A673 (cell line): Measurements from ENCODE around the gene EPAS1.

Source experiments
- CTCF ChIP-seq: fragments of 300-800, 200-600 bp; sonication (generic); conservative IDR thresholded peaks from 2 replicates; pipeline ENCODE4 v1.5.1; 2017; ENCODE audit warnings: low read depth, mild to moderate bottlenecking, antibody characterized with exemption, low read length, moderate library complexity, mixed read lengths
- EZH2 ChIP-seq: fragments of 200-600 bp; sonication (generic); IDR thresholded peaks from 2 replicates; pipeline ENCODE4 v1.6.1; 2017; ENCODE audit warnings: borderline replicate concordance, low read depth, mild to moderate bottlenecking, mixed read lengths, antibody characterized with exemption, low read length; ENCODE audit not compliant: poor library complexity, severe bottlenecking

DNA sequence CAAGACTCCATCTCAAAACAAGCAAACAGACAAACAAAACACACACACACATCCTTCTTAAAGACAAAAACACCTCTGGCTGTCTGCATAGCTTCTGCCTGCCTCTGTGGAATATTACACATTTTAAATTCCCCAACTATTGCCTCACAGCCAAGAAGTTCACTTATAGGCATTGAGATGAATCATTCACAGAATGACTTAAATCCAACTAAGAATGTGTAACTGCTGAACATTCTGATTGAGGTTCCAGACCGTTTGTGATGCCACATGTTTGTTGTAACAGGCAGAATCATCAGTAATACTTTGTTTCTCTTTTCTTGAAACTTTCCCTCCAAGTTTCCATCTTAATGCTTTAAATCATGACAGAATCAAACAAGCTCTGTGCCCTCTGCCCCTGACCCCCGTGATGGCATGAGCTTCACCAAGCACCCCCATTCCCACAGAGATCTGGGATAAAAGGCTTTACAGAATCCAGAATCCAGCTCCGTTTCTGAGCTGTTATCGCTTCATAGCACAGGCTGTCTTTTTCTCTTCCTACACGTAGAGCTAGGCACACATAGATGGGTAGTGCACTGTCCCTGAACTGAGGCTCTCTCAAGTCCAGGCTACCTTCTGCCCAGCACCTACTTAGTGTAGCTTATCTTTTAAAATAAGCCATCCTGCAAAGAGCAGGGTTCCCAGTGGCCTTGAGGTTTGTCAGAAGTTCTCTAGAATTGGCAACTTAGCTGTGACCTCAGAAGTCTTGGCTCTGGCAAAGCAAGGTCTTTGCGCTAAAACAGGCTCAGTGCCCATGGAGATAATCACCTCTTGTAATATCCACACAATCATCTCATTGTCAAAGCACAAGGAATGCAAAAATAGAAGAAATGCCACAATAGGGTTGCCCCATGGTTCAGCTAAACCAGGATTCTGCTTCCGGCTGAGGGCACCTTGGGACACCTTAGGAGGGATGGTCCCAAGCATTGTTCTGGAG is 32.9 kb downstream of the EPAS1 start:
- TF ChIP-seq EZH2 (no peak), CTCF (no peak)
